Tibial nerve (tissue), 4 donors: Measurements from ENCODE around the gene WFDC1. TPM values are rescaled to one million over a fixed set of nuclear protein-coding genes. Genes with fewer than 3 reads are reported as not detected.

Source experiments
- DNase-seq, 2 donors: peaks; one replicate each; pipeline ENCODE4 v3.0.0-alpha.2; 2019; ENCODE audit warnings: low spot score in 2 of 2
- H3K27ac ChIP-seq, 4 donors: fragments of 200-600 bp; sonication (generic) in 3 of 4; one replicate each; pipeline ENCODE4 v1.5.1; 2017 to 2019; ENCODE audit warnings: mild to moderate bottlenecking in 1 of 4
- H3K27me3 ChIP-seq, 2 donors: fragments of 200-600 bp; sonication (generic) in 1 of 2; one replicate each; pipeline versions ENCODE4 v1.5.1 to v1.6.0; 2017 to 2019
- H3K36me3 ChIP-seq, 3 donors: fragments of 200-600 bp; sonication (generic); one replicate each; pipeline ENCODE4 v1.5.1; 2018 to 2019
- H3K4me1 ChIP-seq, 4 donors: fragments of 200-600 bp; sonication (generic) in 3 of 4; one replicate each; pipeline ENCODE4 v1.5.1; 2017 to 2019
- H3K4me3 ChIP-seq, 4 donors: fragments of 200-600 bp; sonication (generic) in 3 of 4; one replicate each; pipeline ENCODE4 v1.5.1; 2017 to 2019; ENCODE audit warnings: mild to moderate bottlenecking in 1 of 4, moderate library complexity in 1 of 4
- H3K9me3 ChIP-seq, 4 donors: fragments of 200-600 bp; sonication (generic) in 3 of 4; one replicate each; pipeline ENCODE4 v1.5.1; 2017 to 2019
- CTCF ChIP-seq, 5 experiments: fragments of 200-600 bp in 3 of 5; fragments of 450-650 bp in 2 of 5; sonication (generic) in 3 of 5; IDR thresholded peaks; one replicate each; pipeline ENCODE4 v1.5.1; 2016 to 2019; ENCODE audit warnings: antibody characterized with exemption in 5 of 5, mild to moderate bottlenecking in 3 of 5, moderate library complexity in 2 of 5
- EP300 ChIP-seq, 2 donors: sonication (generic); formaldehyde crosslinking; IDR thresholded peaks; one replicate each; pipeline ENCODE4 v1.6.1; 2017; ENCODE audit warnings: antibody characterized with exemption in 2 of 2, mild to moderate bottlenecking in 1 of 2
- POLR2A ChIP-seq, 2 donors: fragments of 450-650 bp; IDR thresholded peaks; one replicate each; pipeline ENCODE4 v1.6.1; 2017; ENCODE audit warnings: antibody characterized with exemption in 2 of 2, mild to moderate bottlenecking in 2 of 2, moderate library complexity in 2 of 2
- WGBS, 2 donors: methylation state at CpG; one replicate each; pipeline ENCODE4 v1.1.5; 2018; 5-methylcytosine and 5-hydroxymethylcytosine counted together
- total RNA-seq, 4 donors: library from RNA; depleted of rRNA; stranded (reverse); fragments of >200 nt; gene quantifications; one replicate each; pipeline ENCODE4 v1.1.0, GENCODE V29; 2016

Gene WFDC1
- total RNA-seq, 4 donors from 2014 or later, result 3.5 to 4.6 (median 4.2) TPM

- no peak for DNase-seq
- WGBS, 2 donors, result 54% methylated on average over 4 of the region's 4 CpGs
- H3K4me3 ChIP-seq, result no peak overlapping the region
Observed at GRCh38 chr16:84271866-84272265, 22.8 kb upstream of the WFDC1 start.

GRCh38 chr16:84272740-84273320 is 21.8 kb upstream of the WFDC1 start:
- 28 to 74% methylated on average over 1 of the region's 1 CpG for WGBS, 2 donors
- Histone ChIP-seq H3K27ac (no peak overlapping the region), H3K4me3 (no peak overlapping the region), H3K9me3 (no peaks in the 10 kb centered on the region), H3K36me3 (no peaks in the 10 kb centered on the region), H3K27me3 (no peaks in the 10 kb centered on the region), H3K4me1 (no peaks in the 10 kb centered on the region)
- DNase-seq, result no peak
- TF ChIP-seq CTCF (IDR thresholded peaks at IDR 0.05) (no peak), POLR2A (IDR thresholded peaks at IDR 0.05) (no peak)

More at GRCh38 chr16:84271866-84272265, 22.8 kb upstream of the WFDC1 start:
- H3K36me3 ChIP-seq, result no peaks in the 10 kb centered on the region
- H3K27me3 ChIP-seq, result no peaks in the 10 kb centered on the region
- TF ChIP-seq POLR2A (IDR thresholded peaks at IDR 0.05) (no peak), EP300 (IDR thresholded peaks at IDR 0.05) (no peak), CTCF (IDR thresholded peaks at IDR 0.05) (no peak)
- no peaks in the 10 kb centered on the region for H3K4me1 ChIP-seq
- H3K9me3 ChIP-seq, result no peaks in the 10 kb centered on the region
- H3K27ac ChIP-seq, result no peak overlapping the region

- TF ChIP-seq CTCF (IDR thresholded peaks at IDR 0.05) (no peak), POLR2A (IDR thresholded peaks at IDR 0.05) (no peak), EP300 (IDR thresholded peaks at IDR 0.05) (no peak)
- Histone ChIP-seq H3K27me3 (no peaks in the 10 kb centered on the region), H3K4me3 (no peak overlapping the region), H3K27ac (no peak overlapping the region), H3K4me1 (no peaks in the 10 kb centered on the region), H3K36me3 (no peaks in the 10 kb centered on the region), H3K9me3 (no peaks in the 10 kb centered on the region)
- 89% methylated on average over 9 of the region's 9 CpGs for WGBS, 2 donors
- DNase-seq, result no peak
Observed at GRCh38 chr16:84274515-84274914, 20.2 kb upstream of the WFDC1 start.

- no peak overlapping the region for H3K27ac ChIP-seq
- H3K9me3 ChIP-seq, result no peaks in the 10 kb centered on the region
- no peaks in the 10 kb centered on the region for H3K4me1 ChIP-seq
- 72 to 80% methylated on average over 6 of the region's 6 CpGs for WGBS, 2 donors
- DNase-seq, result no peak
- TF ChIP-seq CTCF (IDR thresholded peaks at IDR 0.05), result no peak
- TF ChIP-seq EP300 (IDR thresholded peaks at IDR 0.05), result no peak
- TF ChIP-seq POLR2A (IDR thresholded peaks at IDR 0.05), result no peak
- no peaks in the 10 kb centered on the region for H3K36me3 ChIP-seq
- no peaks in the 10 kb centered on the region for H3K27me3 ChIP-seq
- no peak overlapping the region for H3K4me3 ChIP-seq
Observed at GRCh38 chr16:84275585-84276151, 19.0 kb upstream of the WFDC1 start.

GRCh38 chr16:84277244-84277823 is 17.3 kb upstream of the WFDC1 start:
- 33 to 34% methylated on average over 10 of the region's 10 CpGs for WGBS, 2 donors
- Histone ChIP-seq H3K36me3 (no peaks in the 10 kb centered on the region), H3K27me3 (no peaks in the 10 kb centered on the region), H3K4me3 (no peak overlapping the region), H3K9me3 (no peaks in the 10 kb centered on the region), H3K4me1 (peaks cover 0 to 4% (median 0%) of the 10 kb centered on the region in 4 donors), H3K27ac (no peak overlapping the region)
- peak; percentile 43 to 78 for DNase-seq
- TF ChIP-seq EP300 (IDR thresholded peaks at IDR 0.05), result no peak
- peak; percentile 74 to 90 (median 80) for TF ChIP-seq CTCF (IDR thresholded peaks at IDR 0.05)
- TF ChIP-seq POLR2A (IDR thresholded peaks at IDR 0.05), result no peak
